HEK293 (cell line): Measurements from ENCODE around the gene RHOT1.

Experiments used
- CTCF ChIA-PET: fragments of 350-600 bp; formaldehyde crosslinking; extraction: SDS; loops from one replicate; lab custom pipeline; 2021; ENCODE audit warnings: antibody characterized with exemption; lab: Yijun Ruan, JAX
- POLR2A ChIA-PET: fragments of 300-600 bp; formaldehyde crosslinking; extraction: SDS; loops from one replicate; lab custom pipeline; 2020; ENCODE audit warnings: antibody characterized with exemption, inconsistent platforms; lab: Yijun Ruan, JAX
- H3K27ac ChIP-seq: fragments of 200-500 bp; sonication (Bioruptor generic); 2 replicates; pipeline ENCODE4 v1.5.1; 2014; ENCODE audit warnings: low read depth, low read length, control low read depth, inconsistent platforms; ENCODE audit errors: extremely low read depth
- H3K36me3 ChIP-seq, 2 experiments: fragments of 200-500 bp in 1 of 2; sonication (Bioruptor generic) in 1 of 2; 1 replicate in 1 of 2; 2 replicates in 1 of 2; pipeline ENCODE4 v1.5.1; 2014 to 2017; ENCODE audit warnings: inconsistent platforms in 2 of 2, low read length in 2 of 2; ENCODE audit not compliant: control insufficient read depth in 2 of 2, insufficient read depth in 1 of 2
- H3K4me1 ChIP-seq: fragments of 200-500 bp; sonication (Bioruptor generic); 2 replicates; pipeline ENCODE4 v1.5.1; 2014; ENCODE audit warnings: mild to moderate bottlenecking, low read length, inconsistent platforms; ENCODE audit not compliant: control insufficient read depth, insufficient read depth
- H3K4me3 ChIP-seq: 2 replicates; pipeline ENCODE4 v1.5.1; 2011; ENCODE audit warnings: low read depth, mild to moderate bottlenecking, control low read depth, low read length, moderate library complexity
- H3K9me3 ChIP-seq: fragments of 200-500 bp; sonication (Bioruptor generic); 2 replicates; pipeline ENCODE4 v1.5.1; 2014; ENCODE audit warnings: low read depth, low read length, inconsistent platforms; ENCODE audit not compliant: control insufficient read depth, insufficient read depth
- BCL6B ChIP-seq: fragments of 450-650 bp; formaldehyde crosslinking; IDR thresholded peaks from 2 replicates; pipeline ENCODE4 v1.5.1; 2017; ENCODE audit warnings: missing biosample characterization, missing genetic modification characterization
- ELK4 ChIP-seq: IDR thresholded peaks from 2 replicates; pipeline ENCODE4 v1.6.1; 2011; ENCODE audit warnings: mild to moderate bottlenecking, low read depth, low read length, borderline replicate concordance
- FEZF1 ChIP-seq: fragments of 450-650 bp; formaldehyde crosslinking; IDR thresholded peaks from 2 replicates; pipeline ENCODE4 v1.5.1; 2016; ENCODE audit warnings: missing biosample characterization, missing genetic modification characterization
- GFI1B ChIP-seq: fragments of 450-650 bp; formaldehyde crosslinking; IDR thresholded peaks from 2 replicates; pipeline ENCODE4 v1.5.1; 2016; ENCODE audit warnings: missing biosample characterization, missing genetic modification characterization
- GLI2 ChIP-seq: fragments of 450-650 bp; formaldehyde crosslinking; IDR thresholded peaks from 2 replicates; pipeline ENCODE4; 2017; ENCODE audit warnings: missing biosample characterization, missing genetic modification characterization, low read depth, borderline replicate concordance
- HOXA7 ChIP-seq: sonication (generic); formaldehyde crosslinking; IDR thresholded peaks from 2 replicates; pipeline ENCODE4 v1.8.1; 2022; ENCODE audit warnings: missing genetic modification reagents, borderline replicate concordance
- IKZF3 ChIP-seq: fragments of 450-650 bp; IDR thresholded peaks from 2 replicates; pipeline ENCODE4 v1.5.0; 2018; ENCODE audit warnings: missing biosample characterization, mild to moderate bottlenecking, missing genetic modification characterization, moderate library complexity
- KLF8 ChIP-seq: fragments of 450-650 bp; formaldehyde crosslinking; IDR thresholded peaks from 2 replicates; pipeline ENCODE4 v1.5.1; 2016; ENCODE audit warnings: missing biosample characterization, missing genetic modification characterization
- PRDM4 ChIP-seq: fragments of 450-650 bp; formaldehyde crosslinking; IDR thresholded peaks from 2 replicates; pipeline ENCODE4 v1.5.1; 2017; ENCODE audit warnings: missing biosample characterization, missing genetic modification characterization
- RBAK ChIP-seq: fragments of 450-650 bp; formaldehyde crosslinking; IDR thresholded peaks from 2 replicates; pipeline ENCODE4 v1.5.1; 2016; ENCODE audit warnings: missing biosample characterization, missing genetic modification characterization
- SP7 ChIP-seq: fragments of 450-650 bp; formaldehyde crosslinking; IDR thresholded peaks from 2 replicates; pipeline ENCODE4 v1.5.1; 2016; ENCODE audit warnings: missing biosample characterization, missing genetic modification characterization
- YY2 ChIP-seq: fragments of 450-650 bp; formaldehyde crosslinking; IDR thresholded peaks from 2 replicates; pipeline ENCODE4 v1.5.1; 2016; ENCODE audit warnings: missing biosample characterization, missing genetic modification characterization
- ZBTB21 ChIP-seq: fragments of 450-650 bp; formaldehyde crosslinking; IDR thresholded peaks from 2 replicates; pipeline ENCODE4 v1.5.1; 2017; ENCODE audit warnings: missing biosample characterization, missing genetic modification characterization
- ZBTB49 ChIP-seq: fragments of 450-650 bp; formaldehyde crosslinking; IDR thresholded peaks from 2 replicates; pipeline ENCODE4 v1.5.1; 2016; ENCODE audit warnings: missing biosample characterization, missing genetic modification characterization, low read depth
- ZNF146 ChIP-seq: fragments of 450-650 bp; formaldehyde crosslinking; IDR thresholded peaks from 2 replicates; pipeline ENCODE4 v1.5.1; 2016; ENCODE audit warnings: missing biosample characterization, missing genetic modification characterization
- ZNF174 ChIP-seq: fragments of 450-650 bp; formaldehyde crosslinking; IDR thresholded peaks from 2 replicates; pipeline ENCODE4 v1.5.0; 2017; ENCODE audit warnings: missing biosample characterization, mild to moderate bottlenecking, missing genetic modification characterization
- ZNF175 ChIP-seq: fragments of 450-650 bp; formaldehyde crosslinking; IDR thresholded peaks from 2 replicates; pipeline ENCODE4 v1.5.1; 2016; ENCODE audit warnings: missing biosample characterization, missing genetic modification characterization
- ZNF211 ChIP-seq: fragments of 450-650 bp; formaldehyde crosslinking; IDR thresholded peaks from 2 replicates; pipeline ENCODE4 v1.5.1; 2016; ENCODE audit warnings: low read depth, missing biosample characterization, missing genetic modification characterization
- ZNF221 ChIP-seq: fragments of 450-650 bp; formaldehyde crosslinking; IDR thresholded peaks from 2 replicates; pipeline ENCODE4 v1.5.1; 2017; ENCODE audit warnings: missing biosample characterization, missing genetic modification characterization, borderline replicate concordance
- ZNF223 ChIP-seq: fragments of 450-650 bp; formaldehyde crosslinking; IDR thresholded peaks from 2 replicates; pipeline ENCODE4 v1.5.1; 2016; ENCODE audit warnings: missing biosample characterization, missing genetic modification characterization
- ZNF341 ChIP-seq: fragments of 450-650 bp; formaldehyde crosslinking; IDR thresholded peaks from 2 replicates; pipeline ENCODE4; 2016; ENCODE audit warnings: low read depth, missing biosample characterization, missing genetic modification characterization
- ZNF350 ChIP-seq: fragments of 450-650 bp; formaldehyde crosslinking; IDR thresholded peaks from 2 replicates; pipeline ENCODE4 v1.5.0; 2017; ENCODE audit warnings: missing biosample characterization, mild to moderate bottlenecking, missing genetic modification characterization
- ZNF354C ChIP-seq: fragments of 450-650 bp; formaldehyde crosslinking; IDR thresholded peaks from 2 replicates; pipeline ENCODE4 v1.5.1; 2016; ENCODE audit warnings: missing biosample characterization, missing genetic modification characterization, low read depth, borderline replicate concordance
- ZNF366 ChIP-seq: fragments of 450-650 bp; formaldehyde crosslinking; conservative IDR thresholded peaks from 2 replicates; pipeline ENCODE4 v1.5.1; 2016; ENCODE audit warnings: missing biosample characterization, missing genetic modification characterization
- ZNF398 ChIP-seq: fragments of 450-650 bp; formaldehyde crosslinking; IDR thresholded peaks from 2 replicates; pipeline ENCODE4 v1.5.1; 2017; ENCODE audit warnings: missing biosample characterization, missing genetic modification characterization
- ZNF510 ChIP-seq: fragments of 450-650 bp; formaldehyde crosslinking; IDR thresholded peaks from 2 replicates; pipeline ENCODE4 v1.5.1; 2018; ENCODE audit warnings: mild to moderate bottlenecking, missing genetic modification characterization, missing biosample characterization; ENCODE audit not compliant: insufficient replicate concordance
- ZNF585B ChIP-seq: fragments of 450-650 bp; formaldehyde crosslinking; IDR thresholded peaks from 2 replicates; pipeline ENCODE4 v1.5.1; 2016; ENCODE audit warnings: missing biosample characterization, missing genetic modification characterization
- ZNF785 ChIP-seq: fragments of 450-650 bp; formaldehyde crosslinking; IDR thresholded peaks from 2 replicates; pipeline ENCODE4 v1.5.1; 2016; ENCODE audit warnings: missing biosample characterization, missing genetic modification characterization
- ZNF843 ChIP-seq: fragments of 450-650 bp; formaldehyde crosslinking; IDR thresholded peaks from 2 replicates; pipeline ENCODE4 v1.5.1; 2016; ENCODE audit warnings: missing biosample characterization, missing genetic modification characterization

The RHOT1 gene

GRCh38 chr17:32185875-32186274 lies 43.6 kb downstream of the RHOT1 start:
- no peak overlapping the region for H3K27ac ChIP-seq
- no peaks in the 10 kb centered on the region for H3K9me3 ChIP-seq
- TF ChIP-seq ZNF366 (tag by site-specific recombination), result no peak
- no peak for TF ChIP-seq ZNF221 (tag by site-specific recombination)
- no peak for TF ChIP-seq ZNF510
- TF ChIP-seq ZBTB21 (tag by site-specific recombination), result no peak
- TF ChIP-seq FEZF1 (tag by site-specific recombination), result no peak
- no peak for TF ChIP-seq ZNF211
- TF ChIP-seq KLF8 (tag by site-specific recombination), result no peak
- TF ChIP-seq ZNF785 (tag by site-specific recombination), result no peak
- no peak for TF ChIP-seq BCL6B (tag by site-specific recombination)
- TF ChIP-seq ZNF146 (tag by site-specific recombination), result no peak
- TF ChIP-seq ZNF175 (tag by site-specific recombination), result no peak
- no peak for TF ChIP-seq RBAK (tag by site-specific recombination)
- TF ChIP-seq ZNF354C, result no peak
- TF ChIP-seq IKZF3 (tag by site-specific recombination), result no peak
- no peak for TF ChIP-seq YY2 (tag by site-specific recombination)
- TF ChIP-seq ZNF174, result no peak
- TF ChIP-seq HOXA7 (CRISPR knock-in tag), result no peak
- no peak for TF ChIP-seq ZNF350 (tag by site-specific recombination)
- TF ChIP-seq, all 188 proteins: peak for 0
- ChIA-PET CTCF (no interaction called here), POLR2A (interaction anchor here (0.6 kb wide), 1 partner anchor 1200 kb away, joined by 3 read pairs; no protein-coding TSS in a partner anchor)
- Histone ChIP-seq H3K4me1 (no peaks in the 10 kb centered on the region), H3K4me3 (no peak overlapping the region), H3K36me3 (peaks cover 17 to 57% of the 10 kb centered on the region in 2 experiments)

GRCh38 chr17:32187271-32187670 lies 45.0 kb downstream of the RHOT1 start:
- CTCF ChIA-PET, result interaction anchor here (0.9 to 1.1 kb wide), 3 partner anchors 13 to 275 kb away, joined by 3 read pairs; no protein-coding TSS in a partner anchor
- POLR2A ChIA-PET, result no interaction called here
- TF ChIP-seq HOXA7 (CRISPR knock-in tag) (no peak), ZNF585B (tag by site-specific recombination) (no peak), ZBTB49 (tag by site-specific recombination) (no peak), SP7 (no peak), GFI1B (tag by site-specific recombination) (no peak), ZNF223 (no peak), GLI2 (no peak), ZNF398 (tag by site-specific recombination) (no peak), ZNF341 (tag by site-specific recombination) (no peak), ELK4 (no peak), ZNF843 (tag by site-specific recombination) (no peak), PRDM4 (tag by site-specific recombination) (no peak)

More at GRCh38 chr17:32187271-32187670, 45.0 kb downstream of the RHOT1 start:
- Histone ChIP-seq H3K4me1 (no peaks in the 10 kb centered on the region), H3K36me3 (peaks cover 15 to 54% of the 10 kb centered on the region in 2 experiments), H3K27ac (no peak overlapping the region), H3K4me3 (no peak overlapping the region), H3K9me3 (no peaks in the 10 kb centered on the region)
